Mononuclear cell (primary cell): ENCODE data around the gene DGAT2. TPM values are rescaled to one million over a fixed set of nuclear protein-coding genes. Genes with fewer than 3 reads are reported as not detected.
"Not testable (repeated sequence)": the region's sequence is repeated elsewhere in the genome, so short reads cannot be mapped to it uniquely, and the experiment has no call there.

ENCODE experiments used
- H3K27me3 ChIP-seq: 2 replicates; pipeline ENCODE4 v1.6.0; 2011; ENCODE audit warnings: low read length, control low read depth; ENCODE audit not compliant: insufficient read depth
- H3K4me1 ChIP-seq: 2 replicates; pipeline ENCODE4 v1.5.1; 2011; ENCODE audit warnings: mild to moderate bottlenecking, low read length, control low read depth; ENCODE audit not compliant: insufficient read depth
- H3K4me3 ChIP-seq: 2 replicates; pipeline ENCODE4 v1.5.1; 2011; ENCODE audit warnings: mild to moderate bottlenecking, low read length, moderate library complexity
- H3K9me3 ChIP-seq: 2 replicates; pipeline ENCODE4 v1.5.1; 2011; ENCODE audit warnings: low read depth, mild to moderate bottlenecking, control low read depth, low read length
- total RNA-seq: library from RNA; depleted of rRNA; stranded (reverse); fragments of >200 nt; gene quantifications from one replicate; pipeline ENCODE4 v1.2.3, GENCODE V29; 2012

DGAT2 gene
- total RNA-seq, 1 donor, result 5.5 TPM

GRCh38 chr11:75740681-75741080 lies 27.9 kb upstream of the DGAT2 start:
- H3K4me3 ChIP-seq, result no peak overlapping the region
- no peaks in the 10 kb centered on the region for H3K27me3 ChIP-seq
- H3K9me3 ChIP-seq, result no peaks in the 10 kb centered on the region
- H3K4me1 ChIP-seq, result no peaks in the 10 kb centered on the region

DNA sequence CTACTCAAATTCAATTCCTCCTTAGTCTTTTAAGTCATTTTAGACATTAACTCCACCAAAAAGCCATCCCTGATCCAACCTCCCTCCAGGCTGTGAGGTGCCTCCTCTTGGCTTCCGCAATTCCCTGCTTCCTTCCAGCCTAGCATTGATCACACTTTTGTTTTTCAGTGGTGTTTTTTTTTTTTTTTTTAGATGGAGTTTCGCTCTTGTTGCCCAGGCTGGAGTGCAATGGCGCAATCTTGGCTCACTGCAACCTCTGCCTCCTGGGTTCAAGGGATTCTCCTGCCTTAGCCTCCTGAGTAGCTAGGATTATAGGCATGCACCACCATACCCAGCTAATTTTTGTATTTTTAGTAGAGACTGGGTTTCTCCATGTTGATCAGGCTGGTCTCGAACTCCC lies 25.4 kb upstream of the DGAT2 start:
- H3K9me3 ChIP-seq, H3K27me3 ChIP-seq, H3K4me1 ChIP-seq, H3K4me3 ChIP-seq: not testable (repeated sequence)

DNA sequence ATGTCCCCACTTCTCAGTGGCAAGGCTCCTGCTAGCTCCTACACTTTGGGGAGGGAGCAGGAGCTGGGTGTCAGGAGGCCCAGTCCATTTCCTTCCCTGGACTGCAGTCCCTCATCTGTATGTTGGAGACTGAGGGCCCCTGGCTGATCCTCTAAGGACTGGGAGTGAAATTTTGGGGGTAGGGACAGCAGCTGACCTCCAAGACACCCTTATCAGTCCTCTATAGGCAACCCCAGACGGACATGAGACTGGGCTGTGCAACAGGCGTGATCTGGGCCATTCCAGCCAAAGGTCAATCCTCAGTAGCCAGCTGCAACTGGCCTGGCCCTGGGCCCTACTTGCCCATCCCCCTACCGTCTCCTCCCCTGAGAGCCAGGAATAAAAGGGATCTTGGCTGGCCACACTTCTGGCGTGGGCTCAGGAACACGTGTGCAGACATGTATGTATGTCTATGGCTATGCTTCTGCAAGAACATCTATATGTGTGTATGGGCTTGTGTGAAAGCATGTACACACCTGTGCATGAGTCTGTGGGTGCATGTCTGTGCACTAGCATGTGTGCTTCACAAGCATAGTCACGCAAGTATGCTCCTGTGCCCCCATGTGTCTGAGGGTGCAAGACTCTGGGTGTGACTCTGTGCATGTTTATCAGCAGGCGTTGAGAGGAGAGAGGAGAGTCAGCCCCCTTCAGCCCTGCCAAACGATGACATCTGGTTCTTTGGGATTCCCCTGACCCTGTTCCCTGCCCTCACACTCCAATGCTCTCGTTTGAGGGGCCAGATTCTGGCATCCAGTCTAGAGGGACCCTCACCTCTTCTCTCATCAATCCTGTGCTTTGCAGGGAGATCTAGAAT lies 24.6 kb upstream of the DGAT2 start:
- Histone ChIP-seq H3K4me1 (no peaks in the 10 kb centered on the region), H3K27me3 (no peaks in the 10 kb centered on the region), H3K9me3 (no peaks in the 10 kb centered on the region), H3K4me3 (no peak overlapping the region)

DNA sequence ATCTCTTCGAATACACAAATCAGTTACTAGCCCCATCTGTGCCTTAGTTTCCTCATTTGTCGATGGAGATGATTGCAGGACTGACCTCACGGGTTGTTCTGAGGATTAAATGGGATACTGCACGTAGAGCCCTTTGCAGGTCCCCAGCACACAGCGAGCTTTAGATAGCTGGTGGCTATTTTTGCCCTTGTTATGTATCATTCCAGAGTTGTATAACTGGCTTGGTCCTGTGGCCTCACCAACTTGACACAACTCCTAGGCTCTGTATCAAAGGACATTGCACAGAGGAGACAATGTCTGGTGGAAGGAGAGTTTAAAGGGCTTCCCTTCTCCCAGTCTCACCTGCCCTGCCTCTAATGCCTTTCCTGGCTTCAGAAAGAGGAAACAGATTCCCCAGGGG lies 22.8 kb upstream of the DGAT2 start:
- no peaks in the 10 kb centered on the region for H3K27me3 ChIP-seq
- no peak overlapping the region for H3K4me3 ChIP-seq
- H3K9me3 ChIP-seq, result no peaks in the 10 kb centered on the region
- no peaks in the 10 kb centered on the region for H3K4me1 ChIP-seq

- not testable (repeated sequence) for H3K27me3 ChIP-seq, H3K4me3 ChIP-seq, H3K9me3 ChIP-seq, H3K4me1 ChIP-seq
These were observed 19.8 kb upstream of the DGAT2 start for GRCh38 chr11:75748729-75749273.

DNA sequence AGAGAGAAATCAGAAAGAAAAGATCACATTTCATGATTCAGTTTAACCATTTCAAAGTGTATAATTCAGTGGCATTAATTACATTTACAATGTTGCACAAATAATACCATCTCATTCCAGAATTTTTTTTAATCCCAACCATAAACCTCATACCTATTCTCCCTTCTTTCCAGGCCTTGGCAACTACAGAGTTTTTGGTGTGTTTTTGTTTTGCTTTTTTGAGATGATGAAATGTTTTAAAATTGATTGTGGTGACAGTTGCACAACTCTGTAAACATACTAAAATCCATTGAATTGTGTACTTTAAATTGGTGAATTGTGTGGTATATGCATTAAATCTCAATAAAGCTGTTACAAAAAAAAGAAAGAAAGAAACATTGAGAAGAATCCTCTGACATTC lies 13.6 kb upstream of the DGAT2 start:
- not testable (repeated sequence) for H3K9me3 ChIP-seq, H3K27me3 ChIP-seq, H3K4me1 ChIP-seq, H3K4me3 ChIP-seq

DNA sequence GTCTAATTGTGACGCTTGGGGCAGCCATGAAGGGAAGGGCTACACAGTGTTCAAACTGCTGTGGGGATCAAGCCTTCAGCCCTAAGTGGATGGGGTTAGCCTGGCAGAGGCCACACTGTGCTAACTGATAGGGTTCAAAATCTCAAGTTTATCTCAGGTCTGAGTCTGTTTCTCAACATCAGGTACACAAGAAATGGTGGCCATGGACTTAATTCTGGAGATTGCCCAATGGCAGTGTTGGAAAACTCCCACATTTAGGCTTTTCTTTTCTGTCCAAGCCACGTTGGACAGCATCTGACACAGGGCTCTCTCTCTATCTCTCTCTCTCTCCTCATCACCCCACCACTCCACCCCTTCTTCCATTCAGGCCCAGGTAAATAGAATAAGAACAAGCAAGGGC lies 10.9 kb upstream of the DGAT2 start:
- no peaks in the 10 kb centered on the region for H3K27me3 ChIP-seq
- no peaks in the 10 kb centered on the region for H3K9me3 ChIP-seq
- peaks cover 23% of the 10 kb centered on the region for H3K4me1 ChIP-seq
- no peak overlapping the region for H3K4me3 ChIP-seq

- Histone ChIP-seq H3K27me3 (no peaks in the 10 kb centered on the region), H3K4me3 (no peak overlapping the region), H3K9me3 (no peaks in the 10 kb centered on the region), H3K4me1 (peaks cover 34% of the 10 kb centered on the region)
These were observed 8.7 kb upstream of the DGAT2 start for GRCh38 chr11:75759832-75760231.

GRCh38 chr11:75760243-75760642 lies 8.3 kb upstream of the DGAT2 start:
- peaks cover 34% of the 10 kb centered on the region for H3K4me1 ChIP-seq
- no peaks in the 10 kb centered on the region for H3K27me3 ChIP-seq
- H3K4me3 ChIP-seq, result no peak overlapping the region
- H3K9me3 ChIP-seq, result no peaks in the 10 kb centered on the region

- Histone ChIP-seq H3K27me3 (no peaks in the 10 kb centered on the region), H3K4me3 (no peak overlapping the region), H3K4me1 (peaks cover 34% of the 10 kb centered on the region), H3K9me3 (no peaks in the 10 kb centered on the region)
These were observed 7.7 kb upstream of the DGAT2 start for GRCh38 chr11:75760710-75761493.

- H3K4me3 ChIP-seq, result no peak overlapping the region
- no peaks in the 10 kb centered on the region for H3K27me3 ChIP-seq
- H3K9me3 ChIP-seq, result no peaks in the 10 kb centered on the region
- peaks cover 39% of the 10 kb centered on the region for H3K4me1 ChIP-seq
These were observed 6.4 kb upstream of the DGAT2 start for GRCh38 chr11:75762158-75762557.

DNA sequence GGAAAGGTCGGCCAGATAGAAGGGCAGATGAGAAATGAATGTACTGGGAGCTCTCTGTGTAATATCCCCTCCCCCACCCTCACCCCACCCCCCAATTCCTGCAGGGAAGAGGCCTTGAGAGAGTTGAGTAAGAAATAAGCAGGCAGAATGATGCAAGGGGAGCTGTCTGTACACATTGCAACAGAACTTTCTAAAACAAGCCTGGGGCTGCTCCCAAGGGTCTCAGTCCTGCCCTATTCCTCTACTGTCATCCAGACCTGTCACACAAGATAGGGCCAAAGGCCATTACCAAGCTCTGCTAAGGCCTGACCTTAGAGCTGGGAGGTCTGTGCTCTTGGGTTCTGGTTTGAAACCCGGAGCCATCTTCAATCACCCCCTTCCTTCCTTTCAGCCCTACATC lies 5.7 kb upstream of the DGAT2 start:
- Histone ChIP-seq H3K4me3 (no peak overlapping the region), H3K9me3 (no peaks in the 10 kb centered on the region), H3K27me3 (no peaks in the 10 kb centered on the region), H3K4me1 (peaks cover 43% of the 10 kb centered on the region)

- Histone ChIP-seq H3K9me3 (no peaks in the 10 kb centered on the region), H3K27me3 (no peaks in the 10 kb centered on the region), H3K4me1 (peaks cover 51% of the 10 kb centered on the region), H3K4me3 (no peak overlapping the region)
These were observed 4.7 kb upstream of the DGAT2 start for GRCh38 chr11:75763846-75764245.

- peaks cover 64% of the 10 kb centered on the region for H3K4me1 ChIP-seq
- H3K4me3 ChIP-seq, result no peak overlapping the region
- H3K9me3 ChIP-seq, result no peaks in the 10 kb centered on the region
- no peaks in the 10 kb centered on the region for H3K27me3 ChIP-seq
These were observed 3.5 kb upstream of the DGAT2 start for GRCh38 chr11:75765116-75765515.

GRCh38 chr11:75766443-75767227 lies 1.9 kb upstream of the DGAT2 start:
- H3K4me3 ChIP-seq, result no peak overlapping the region
- H3K27me3 ChIP-seq, result no peaks in the 10 kb centered on the region
- peaks cover 66% of the 10 kb centered on the region for H3K4me1 ChIP-seq
- H3K9me3 ChIP-seq, result no peaks in the 10 kb centered on the region
